ENCODE measurements around the gene KMO. TPM values are rescaled to one million over a fixed set of nuclear protein-coding genes. Genes with fewer than 3 reads are reported as not detected.

Gene KMO
- total RNA-seq, 1 donor from 2014 or later, result 4.7 TPM

DNA sequence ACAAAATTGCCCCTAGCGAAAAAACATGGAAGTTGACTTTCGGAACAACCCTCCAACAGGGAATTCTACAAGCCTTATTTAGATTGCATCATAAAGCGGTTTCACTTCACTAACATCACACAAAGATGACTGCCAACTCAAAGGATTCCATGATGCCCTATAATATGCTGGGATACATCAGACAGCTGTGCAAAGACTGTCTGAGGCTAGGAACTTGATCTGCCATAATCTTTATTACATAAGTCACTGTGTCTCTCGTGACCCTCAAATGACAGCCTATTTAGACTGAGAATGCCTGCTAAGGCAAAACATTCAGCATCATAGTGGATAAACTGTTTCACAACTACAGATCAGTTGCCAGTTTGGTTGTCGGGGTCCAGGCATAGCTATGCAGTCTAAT lies 36.4 kb upstream of the KMO start:
- no peaks in the 10 kb centered on the region for H3K4me1 ChIP-seq
- DNase-seq (ENCODE audit: extremely low spot score in 2 of 2), result no peak
- H3K4me3 ChIP-seq, result no peak overlapping the region
- H3K27ac ChIP-seq, result no peak overlapping the region
- TF ChIP-seq POLR2AphosphoS5 (IDR thresholded peaks at IDR 0.05; ENCODE audit: insufficient read depth in 1 of 2, low read depth in 1 of 2), result no peak
- TF ChIP-seq, protein P1, sequence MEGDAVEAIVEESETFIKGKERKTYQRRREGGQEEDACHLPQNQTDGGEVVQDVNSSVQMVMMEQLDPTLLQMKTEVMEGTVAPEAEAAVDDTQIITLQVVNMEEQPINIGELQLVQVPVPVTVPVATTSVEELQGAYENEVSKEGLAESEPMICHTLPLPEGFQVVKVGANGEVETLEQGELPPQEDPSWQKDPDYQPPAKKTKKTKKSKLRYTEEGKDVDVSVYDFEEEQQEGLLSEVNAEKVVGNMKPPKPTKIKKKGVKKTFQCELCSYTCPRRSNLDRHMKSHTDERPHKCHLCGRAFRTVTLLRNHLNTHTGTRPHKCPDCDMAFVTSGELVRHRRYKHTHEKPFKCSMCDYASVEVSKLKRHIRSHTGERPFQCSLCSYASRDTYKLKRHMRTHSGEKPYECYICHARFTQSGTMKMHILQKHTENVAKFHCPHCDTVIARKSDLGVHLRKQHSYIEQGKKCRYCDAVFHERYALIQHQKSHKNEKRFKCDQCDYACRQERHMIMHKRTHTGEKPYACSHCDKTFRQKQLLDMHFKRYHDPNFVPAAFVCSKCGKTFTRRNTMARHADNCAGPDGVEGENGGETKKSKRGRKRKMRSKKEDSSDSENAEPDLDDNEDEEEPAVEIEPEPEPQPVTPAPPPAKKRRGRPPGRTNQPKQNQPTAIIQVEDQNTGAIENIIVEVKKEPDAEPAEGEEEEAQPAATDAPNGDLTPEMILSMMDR (IDR thresholded peaks at IDR 0.05), result no peak
- no peak for TF ChIP-seq POLR2A (IDR thresholded peaks at IDR 0.05)
- intact Hi-C loops (cut with DNase I), result no loop called here
- H3K36me3 ChIP-seq, result peaks cover 0 to 32% of the 10 kb centered on the region in 2 donors
- H3K9me3 ChIP-seq, result no peaks in the 10 kb centered on the region
- H3K27me3 ChIP-seq, result no peaks in the 10 kb centered on the region

DNA sequence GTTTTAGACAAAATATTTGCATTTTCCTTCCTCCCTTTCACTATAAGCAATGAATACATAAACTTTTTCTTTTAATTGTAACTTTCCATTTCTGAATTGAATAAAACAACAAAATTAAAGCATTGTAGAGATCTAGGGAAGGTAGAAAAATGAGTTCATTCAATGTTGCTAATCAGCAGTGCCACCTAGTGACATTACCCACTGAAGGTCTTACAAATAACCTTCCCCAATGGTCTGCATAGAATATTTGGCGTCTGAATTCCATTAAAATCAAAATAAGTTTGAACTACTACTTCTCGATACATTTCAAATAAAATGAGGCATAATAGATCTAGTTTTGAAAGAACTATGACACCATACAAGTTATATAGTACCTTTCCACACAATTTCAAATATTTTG lies 32.3 kb upstream of the KMO start:
- DNase-seq (ENCODE audit: extremely low spot score in 2 of 2), result no peak
- no peak overlapping the region for H3K4me3 ChIP-seq
- TF ChIP-seq POLR2AphosphoS5 (IDR thresholded peaks at IDR 0.05; ENCODE audit: insufficient read depth in 1 of 2, low read depth in 1 of 2), result no peak
- no peak for TF ChIP-seq POLR2A (IDR thresholded peaks at IDR 0.05)
- TF ChIP-seq, protein P1 (IDR thresholded peaks at IDR 0.05), result no peak
- no peaks in the 10 kb centered on the region for H3K4me1 ChIP-seq
- no peaks in the 10 kb centered on the region for H3K27me3 ChIP-seq
- H3K9me3 ChIP-seq, result no peaks in the 10 kb centered on the region
- intact Hi-C loops (cut with DNase I), result no loop called here
- peaks cover 0 to 66% of the 10 kb centered on the region in 2 donors for H3K36me3 ChIP-seq
- no peak overlapping the region for H3K27ac ChIP-seq

DNA sequence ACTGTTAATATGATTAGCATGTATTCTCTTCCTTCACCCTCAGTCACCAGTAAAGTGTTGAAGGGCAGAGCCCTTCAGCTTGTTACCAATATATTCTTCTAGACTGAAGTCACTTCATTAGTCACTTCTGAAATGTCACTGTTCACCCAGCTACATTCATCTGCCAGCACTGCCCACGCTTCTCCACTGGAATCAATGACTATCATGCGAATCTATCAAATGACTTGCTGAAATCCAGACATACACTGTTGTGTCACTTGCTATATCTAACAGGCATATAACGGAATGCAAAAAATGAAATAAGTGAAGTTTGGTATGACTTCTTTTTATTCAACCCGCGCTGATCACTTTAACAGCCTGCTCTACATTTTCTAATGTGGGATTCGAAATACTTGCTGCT lies 28.7 kb upstream of the KMO start:
- peaks cover 0 to 68% of the 10 kb centered on the region in 2 donors for H3K36me3 ChIP-seq
- H3K4me3 ChIP-seq, result no peak overlapping the region
- H3K27ac ChIP-seq, result no peak overlapping the region
- H3K27me3 ChIP-seq, result no peaks in the 10 kb centered on the region
- no peak for TF ChIP-seq POLR2A (IDR thresholded peaks at IDR 0.05)
- no peak for TF ChIP-seq POLR2AphosphoS5 (IDR thresholded peaks at IDR 0.05; ENCODE audit: insufficient read depth in 1 of 2, low read depth in 1 of 2)
- TF ChIP-seq, protein P1 (IDR thresholded peaks at IDR 0.05), result no peak
- no peak for DNase-seq (ENCODE audit: extremely low spot score in 2 of 2)
- H3K9me3 ChIP-seq, result no peaks in the 10 kb centered on the region
- H3K4me1 ChIP-seq, result no peaks in the 10 kb centered on the region
- intact Hi-C loops (cut with DNase I), result no loop called here

DNA sequence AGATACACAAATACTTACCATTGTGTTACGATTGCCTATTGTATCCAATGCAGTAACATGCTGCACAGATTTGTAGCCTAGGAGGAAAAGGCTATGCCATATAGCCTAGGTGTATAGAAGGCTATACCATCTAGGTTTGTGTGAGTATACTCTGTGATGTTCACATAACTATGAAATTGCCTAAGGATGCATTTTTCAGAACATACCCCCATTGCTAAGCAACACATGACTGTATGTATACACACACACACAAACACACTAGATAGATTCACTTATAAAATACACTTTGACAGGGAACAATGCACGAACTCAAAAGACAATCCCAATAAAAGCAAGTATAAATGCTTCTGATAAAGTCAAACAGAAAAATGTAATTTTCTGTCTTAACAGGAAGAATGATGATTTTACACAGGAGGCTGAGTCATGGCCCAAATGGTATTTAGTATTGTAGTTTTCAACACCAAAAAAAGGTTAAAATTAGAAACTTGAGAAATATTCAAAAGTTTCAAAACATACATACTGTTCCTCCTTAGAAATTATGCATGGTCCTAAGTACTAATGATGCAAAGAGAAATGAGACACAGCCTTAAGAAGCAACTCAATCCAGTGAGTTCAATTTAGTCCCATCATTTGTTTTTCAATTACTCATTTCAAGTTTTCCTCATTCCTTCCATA lies 24.9 kb upstream of the KMO start:
- no peak for TF ChIP-seq POLR2A (IDR thresholded peaks at IDR 0.05)
- TF ChIP-seq, protein P1 (IDR thresholded peaks at IDR 0.05), result no peak
- no peak for TF ChIP-seq POLR2AphosphoS5 (IDR thresholded peaks at IDR 0.05; ENCODE audit: insufficient read depth in 1 of 2, low read depth in 1 of 2)
- Histone ChIP-seq H3K27me3 (no peaks in the 10 kb centered on the region), H3K9me3 (no peaks in the 10 kb centered on the region), H3K4me3 (no peak overlapping the region), H3K27ac (no peak overlapping the region), H3K4me1 (no peaks in the 10 kb centered on the region), H3K36me3 (peaks cover 0 to 75% of the 10 kb centered on the region in 2 donors)
- DNase-seq (ENCODE audit: extremely low spot score in 2 of 2), result no peak
- intact Hi-C loops (cut with DNase I), result no loop called here

DNA sequence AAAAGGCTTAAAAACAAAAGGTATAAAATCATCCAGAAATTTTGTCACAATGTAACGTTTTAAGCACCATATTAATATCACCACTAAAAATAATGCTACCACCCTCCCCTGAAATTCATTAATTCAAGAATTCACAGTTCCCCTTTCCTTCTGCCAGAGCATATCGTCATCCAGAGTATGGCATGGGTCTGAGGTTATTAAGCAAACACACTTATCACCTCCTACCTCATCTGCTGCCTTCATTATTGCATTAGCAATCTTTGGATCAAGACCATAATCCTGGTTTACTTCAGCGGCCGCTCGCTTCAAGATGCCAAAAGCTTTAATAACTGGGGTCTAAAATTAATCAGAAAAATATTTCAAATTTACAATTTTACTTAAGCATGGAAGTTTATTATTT lies 18.8 kb upstream of the KMO start:
- no peak for DNase-seq (ENCODE audit: extremely low spot score in 2 of 2)
- Histone ChIP-seq H3K27ac (no peak overlapping the region), H3K4me3 (no peak overlapping the region), H3K9me3 (no peaks in the 10 kb centered on the region), H3K4me1 (peaks cover 13% of the 10 kb centered on the region), H3K27me3 (no peaks in the 10 kb centered on the region), H3K36me3 (peaks cover 0 to 21% of the 10 kb centered on the region in 2 donors)
- intact Hi-C loops (cut with DNase I), result no loop called here
- TF ChIP-seq POLR2AphosphoS5 (IDR thresholded peaks at IDR 0.05; ENCODE audit: insufficient read depth in 1 of 2, low read depth in 1 of 2), result no peak
